Fibroblast of lung (primary cell): Measurements from ENCODE around the gene TMC3.

ENCODE experiments used
- CTCF ChIP-seq, 2 donors: IDR thresholded peaks in 1 of 2; conservative IDR thresholded peaks in 1 of 2; 1 replicate in 1 of 2; 2 replicates in 1 of 2; pipeline ENCODE4 v1.5.1; 2011 to 2012; ENCODE audit warnings: low read length in 2 of 2, control low read depth in 1 of 2, inconsistent platforms in 1 of 2, low read depth in 1 of 2, mild to moderate bottlenecking in 1 of 2
- EZH2 ChIP-seq: IDR thresholded peaks from 2 replicates; pipeline ENCODE4 v1.5.1; 2012; ENCODE audit warnings: low read length, control low read depth, mild to moderate bottlenecking; ENCODE audit errors: missing control alignments

GRCh38 chr15:81339851-81340250, 34.2 kb downstream of the TMC3 start:
- no peak for TF ChIP-seq EZH2
- no peak for TF ChIP-seq CTCF (conservative IDR thresholded peaks at IDR 0.05 in 1 of 2, IDR thresholded peaks at IDR 0.05 in 1 of 2; ENCODE audit: low read depth in 1 of 2, low read length in 2 of 2)
